ENCODE results near the gene GALNT16.

Gene GALNT16

DNA sequence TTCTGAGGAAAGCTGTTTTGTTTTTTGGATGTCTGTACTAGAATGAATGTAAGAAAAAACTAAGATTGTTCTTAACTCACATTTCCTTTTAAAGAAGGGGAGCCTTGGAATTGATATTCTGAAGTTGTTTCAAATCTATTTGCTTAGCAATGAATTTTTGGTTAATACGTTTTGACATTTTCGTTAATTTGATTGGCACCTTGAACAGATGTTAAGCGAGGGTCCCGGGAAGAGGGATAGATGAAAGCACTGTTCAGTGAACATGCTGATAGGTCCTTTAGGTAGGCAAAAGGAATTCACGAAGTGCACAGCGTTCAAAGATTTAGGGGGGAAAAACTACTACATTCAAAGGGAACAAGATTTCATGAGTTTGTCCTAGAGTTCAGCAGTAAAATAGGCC is 140.2 kb downstream of the GALNT16 start:
- no peak for DNase-seq (ENCODE audit: low read depth in 4 of 4, low spot score in 1 of 4)

DNA sequence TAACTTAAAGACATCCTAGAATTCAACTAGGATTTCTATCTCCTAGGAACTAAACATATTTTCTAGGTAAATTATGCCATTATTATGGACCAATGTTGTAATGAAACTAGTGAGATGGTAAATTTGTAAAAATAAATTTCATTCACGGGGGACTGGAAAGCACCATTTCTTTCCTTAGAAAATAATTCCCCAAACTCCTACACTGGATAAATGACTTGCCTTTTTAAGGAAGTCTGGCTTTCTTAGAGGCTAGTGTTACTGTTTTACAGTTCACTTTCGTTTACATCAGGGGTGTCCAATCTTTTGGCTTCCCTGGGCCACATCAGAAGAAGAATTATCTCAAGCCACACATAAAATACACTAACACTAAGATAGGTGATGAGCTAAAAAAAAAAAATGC is 141.9 kb downstream of the GALNT16 start:
- DNase-seq (ENCODE audit: low read depth in 4 of 4, low spot score in 1 of 4) = no peak

DNA sequence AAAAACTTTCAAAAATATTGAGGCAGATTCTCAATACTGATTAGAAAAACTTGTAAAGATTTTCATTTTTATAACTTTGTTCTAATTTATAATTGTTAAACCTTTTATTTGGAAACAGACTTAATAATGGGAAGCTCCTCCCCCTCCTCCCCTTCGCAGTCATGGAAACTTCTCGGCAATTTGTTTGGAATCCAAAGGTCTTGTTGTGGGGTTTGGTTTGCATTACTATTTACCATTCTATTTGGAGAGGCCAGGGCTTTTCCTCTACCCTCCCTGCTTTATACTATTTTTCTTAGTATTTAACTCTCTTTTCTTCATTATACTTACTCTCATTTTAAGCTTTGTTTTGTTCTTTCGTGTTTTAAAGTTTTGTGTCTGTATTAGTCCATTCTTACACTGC is 144.5 kb downstream of the GALNT16 start:
- DNase-seq (ENCODE audit: low read depth in 4 of 4, low spot score in 1 of 4) = no peak

DNA sequence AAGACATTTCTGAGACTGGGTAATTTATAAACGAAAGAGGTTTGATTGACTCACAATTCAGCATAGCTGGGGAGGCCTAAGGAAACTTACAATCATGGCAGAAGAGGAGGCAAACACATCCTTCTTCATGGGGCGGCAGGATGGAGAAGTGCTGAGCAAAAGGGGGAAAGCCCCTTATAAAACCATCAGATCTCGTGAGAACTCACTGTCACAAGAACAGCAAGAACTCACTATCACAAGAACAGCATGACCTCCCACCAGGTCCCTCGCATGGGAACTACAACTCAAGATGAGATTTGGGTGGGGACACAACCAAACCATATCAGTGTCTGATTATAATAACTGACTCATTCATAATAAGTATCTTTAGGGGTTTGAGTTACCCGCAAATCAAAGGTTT is 144.9 kb downstream of the GALNT16 start:
- no peak for DNase-seq (ENCODE audit: low read depth in 4 of 4, low spot score in 1 of 4)

DNA sequence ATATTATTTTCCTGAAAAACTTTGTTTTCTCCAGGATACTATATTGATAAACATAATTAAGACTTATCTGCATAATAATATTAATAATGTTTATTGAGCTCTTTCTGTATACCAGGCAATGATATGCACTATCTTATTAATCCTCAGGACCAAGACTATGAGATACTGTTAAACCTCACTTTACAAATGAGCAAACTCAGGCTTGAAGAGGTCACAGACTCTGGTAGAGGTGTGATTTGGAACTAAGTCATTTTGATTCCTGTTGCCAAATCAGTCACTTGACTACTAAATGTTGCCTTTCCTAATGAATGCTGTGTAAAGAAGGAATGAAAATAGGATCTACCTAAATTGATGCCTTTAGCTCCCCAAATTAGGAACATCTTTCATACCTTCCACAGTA is 145.8 kb downstream of the GALNT16 start:
- no peak for DNase-seq (ENCODE audit: low read depth in 4 of 4, low spot score in 1 of 4)
